NCI-H345 treated with DMSO at 0.1 percent for 48 hours (cell line): ENCODE measurements around the gene CDK17.
"Not testable (repeated sequence)": the region's sequence is repeated elsewhere in the genome, so short reads cannot be mapped to it uniquely, and the experiment has no call there.

Experiments
- DNase-seq: peaks from one replicate; lab custom pipeline; 2025; ENCODE audit not compliant: unreplicated experiment; lab: John Stamatoyannopoulos, UW

Gene CDK17

DNA sequence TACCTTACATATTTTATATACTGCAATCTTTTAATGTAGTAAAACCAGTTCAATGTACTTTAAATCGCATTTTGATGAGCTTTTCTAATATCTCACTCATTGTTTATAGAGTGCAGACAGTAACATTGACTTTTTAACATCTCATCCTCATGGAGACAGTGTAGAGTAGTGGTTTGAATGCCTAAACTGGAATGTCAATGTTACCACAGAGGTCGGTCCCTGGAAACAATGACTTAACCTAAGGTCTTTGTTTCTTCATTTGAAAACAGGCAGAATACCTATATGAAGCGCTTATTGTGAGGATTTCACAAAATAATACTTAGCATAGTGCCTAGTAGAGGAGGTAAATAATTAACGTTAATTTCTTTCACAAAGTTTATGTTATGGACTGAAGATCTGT lies 5.0 kb downstream of the CDK17 start:
- DNase-seq, result no peak

DNA sequence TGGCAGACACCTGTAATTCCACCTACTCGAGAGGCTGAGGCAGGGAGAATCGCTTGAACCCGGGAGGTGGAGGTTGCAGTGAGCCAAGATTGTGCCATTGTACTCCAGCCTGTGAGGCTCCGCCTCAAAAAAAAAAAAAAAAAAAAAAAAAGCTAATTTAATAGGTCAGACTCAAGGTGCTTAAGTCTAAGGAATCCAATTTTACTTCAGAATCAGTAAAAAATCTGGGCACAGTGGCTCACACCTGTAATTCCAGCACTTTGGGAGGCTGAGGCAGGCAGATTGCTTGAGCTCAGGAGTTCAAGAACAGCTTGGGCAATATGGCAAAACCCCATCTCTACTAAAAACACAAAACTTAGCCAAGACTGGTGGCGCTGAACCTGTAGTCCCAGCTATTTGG lies 7.0 kb downstream of the CDK17 start:
- DNase-seq, result not testable (repeated sequence)

DNA sequence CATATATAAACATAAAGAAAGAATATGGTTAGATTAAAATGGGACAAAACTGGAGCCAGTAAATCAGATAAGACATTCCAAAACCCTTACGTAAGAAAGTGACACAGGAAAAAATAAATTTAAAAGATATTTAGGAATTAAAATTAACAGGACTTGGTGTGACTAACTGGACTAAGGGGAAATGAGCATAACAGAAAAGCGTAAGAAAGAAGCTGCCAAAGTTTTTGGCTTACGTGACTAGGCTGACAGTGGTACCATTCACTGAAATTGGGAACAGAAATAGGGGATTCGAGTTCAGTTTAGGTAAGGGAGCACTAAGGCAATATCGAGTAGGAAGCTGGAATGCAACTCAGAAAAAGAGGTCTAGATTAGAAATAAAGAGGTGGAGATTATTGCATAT lies 7.8 kb downstream of the CDK17 start:
- no peak for DNase-seq

GRCh38 chr12:96387981-96388380 lies 12.3 kb downstream of the CDK17 start:
- no peak for DNase-seq

- DNase-seq, result no peak
Measured at GRCh38 chr12:96386794-96387193, 13.4 kb downstream of the CDK17 start.

- DNase-seq, result no peak
Measured at GRCh38 chr12:96383991-96384390, 16.2 kb downstream of the CDK17 start.

DNA sequence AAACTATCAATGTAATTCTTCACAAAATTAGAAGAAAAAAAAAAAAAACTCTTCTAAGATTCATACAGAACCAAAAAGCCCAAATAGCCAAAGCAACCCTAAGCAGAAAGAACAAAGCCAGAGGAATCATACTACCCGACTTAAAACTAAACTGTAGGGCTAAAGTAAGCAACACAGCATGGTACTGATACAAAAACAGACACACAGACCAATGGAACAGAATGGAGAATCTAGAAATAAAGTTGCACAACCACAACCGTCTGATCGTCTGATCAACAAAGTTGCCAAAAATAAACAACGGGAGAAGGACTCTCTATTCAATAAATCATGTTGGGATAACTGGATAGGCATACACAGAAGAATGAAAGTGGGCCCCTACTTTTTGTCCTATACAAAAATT lies 16.9 kb downstream of the CDK17 start:
- DNase-seq, result no peak

- DNase-seq, result not testable (repeated sequence)
Measured at GRCh38 chr12:96379743-96380142, 20.5 kb downstream of the CDK17 start.

- no peak for DNase-seq
Measured at GRCh38 chr12:96378319-96378718, 21.9 kb downstream of the CDK17 start.

DNA sequence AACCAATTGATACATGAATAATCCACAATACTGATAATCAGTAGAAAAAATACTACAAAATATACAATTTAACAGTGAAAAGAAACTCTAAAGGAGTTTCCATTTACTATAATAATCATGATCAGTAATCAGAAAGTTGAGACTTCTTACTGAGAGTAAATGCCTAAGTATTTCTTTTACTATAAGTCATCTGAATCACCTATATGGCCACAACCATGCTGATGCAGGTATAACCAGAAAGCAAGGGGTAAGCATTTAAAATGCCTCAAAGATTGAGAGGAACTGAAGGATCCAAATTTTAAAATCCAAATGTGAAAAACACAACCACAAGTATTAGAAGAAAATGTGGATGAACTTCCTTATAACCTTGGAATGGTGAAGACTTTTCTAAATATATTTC lies 23.4 kb downstream of the CDK17 start:
- DNase-seq, result no peak

GRCh38 chr12:96375841-96376604 lies 24.2 kb downstream of the CDK17 start:
- no peak for DNase-seq

DNA sequence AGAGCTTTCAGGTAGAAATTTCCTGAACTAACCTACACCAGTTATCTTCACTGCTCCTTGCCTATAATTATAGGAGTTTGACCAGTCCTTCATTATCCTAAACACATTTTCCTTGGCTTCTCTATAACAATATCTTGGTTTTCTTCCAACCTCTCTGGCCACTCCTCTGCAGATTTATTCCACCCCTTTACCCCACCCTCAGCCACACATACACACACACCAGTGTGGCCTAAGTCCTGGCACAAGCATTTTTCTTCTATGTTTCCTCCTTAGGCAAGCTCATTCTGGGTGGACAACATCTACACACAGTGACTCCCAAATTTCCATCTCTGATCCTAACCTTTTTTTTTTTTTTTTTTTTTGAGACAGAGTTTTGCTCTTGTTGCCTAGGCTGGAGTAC lies 25.1 kb downstream of the CDK17 start:
- no peak for DNase-seq

GRCh38 chr12:96371790-96372699 lies 28.2 kb downstream of the CDK17 start:
- DNase-seq, result no peak

DNA sequence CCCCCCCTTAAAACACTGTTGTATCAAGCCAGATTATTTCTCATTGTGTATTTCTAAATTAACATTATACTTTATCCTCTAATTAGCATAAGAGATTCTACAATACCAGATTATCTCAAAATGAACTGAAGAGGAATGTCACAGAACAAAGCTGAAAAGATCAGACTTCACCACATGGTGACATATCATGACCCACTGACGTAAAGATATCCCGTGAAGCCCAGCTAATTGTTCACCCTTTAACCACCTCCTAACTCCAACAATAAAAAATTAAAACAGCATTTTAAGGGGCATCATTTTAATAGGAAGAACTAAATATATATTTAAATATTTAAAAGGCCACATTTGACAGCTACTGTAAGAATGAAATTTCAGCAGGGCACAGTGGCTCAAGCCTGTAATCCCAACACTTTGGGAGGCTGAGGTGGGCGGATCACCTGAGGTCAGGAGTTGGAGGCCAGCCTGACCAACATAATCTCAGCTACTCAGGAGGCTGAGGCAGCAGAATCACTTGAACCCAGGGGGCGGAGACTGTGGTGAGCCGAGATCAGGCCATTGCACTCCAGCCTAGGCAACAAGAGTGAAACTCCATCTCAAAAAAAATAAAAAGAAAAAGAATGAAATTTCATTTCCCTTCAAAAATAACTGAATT lies 29.0 kb downstream of the CDK17 start:
- DNase-seq, result no peak

DNA sequence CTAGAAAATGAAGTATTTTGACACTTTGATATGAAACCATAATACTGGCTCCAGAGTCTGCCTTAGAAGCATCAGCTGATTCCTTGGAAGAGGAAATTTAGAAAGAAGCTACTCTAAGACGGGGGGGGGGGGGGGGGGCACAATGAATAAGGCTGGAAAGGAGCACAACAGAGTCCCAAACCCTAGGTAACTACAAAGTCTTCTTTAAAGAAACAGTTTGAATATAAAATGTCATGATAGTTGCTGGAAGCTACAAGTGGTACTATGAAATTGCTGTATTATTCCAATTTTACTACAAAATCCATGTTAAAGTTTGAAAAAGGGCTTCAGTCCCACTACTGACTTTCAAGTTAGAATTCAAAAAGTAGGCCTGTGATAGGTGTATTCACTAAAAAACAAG lies 31.6 kb downstream of the CDK17 start:
- DNase-seq, result no peak

DNA sequence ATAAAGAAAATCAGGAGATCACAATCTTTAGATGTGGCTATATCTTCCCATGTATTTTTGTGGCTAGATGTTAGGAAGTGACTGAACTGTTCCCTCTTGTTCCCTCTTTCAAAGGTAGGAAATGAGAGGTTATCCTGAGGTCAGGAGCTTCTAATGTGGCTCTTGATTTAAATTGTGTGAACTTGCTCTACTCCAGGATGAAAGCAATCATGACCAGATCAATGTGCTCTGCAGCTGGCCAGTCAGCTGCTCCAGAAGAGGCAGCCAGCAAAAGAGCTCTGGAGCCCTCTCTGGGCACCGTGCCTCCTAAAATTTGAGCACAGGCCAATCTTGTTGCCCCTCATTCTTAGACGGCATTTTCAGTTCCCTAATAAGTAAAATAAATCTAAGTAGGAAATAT lies 32.0 kb downstream of the CDK17 start:
- no peak for DNase-seq

DNA sequence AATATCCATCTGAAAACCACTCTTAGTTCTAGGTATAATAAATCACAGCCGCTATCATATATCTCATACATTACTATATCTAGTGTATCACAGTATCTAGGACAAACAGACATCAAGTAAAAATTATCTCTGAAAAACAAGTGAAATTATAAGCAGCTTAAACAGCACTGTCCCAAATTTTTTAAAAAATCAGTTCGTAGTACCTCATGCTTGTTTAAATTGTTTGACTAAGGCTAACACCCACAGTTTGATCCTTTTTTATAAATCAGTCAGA lies 33.9 kb downstream of the CDK17 start:
- no peak for DNase-seq

DNA sequence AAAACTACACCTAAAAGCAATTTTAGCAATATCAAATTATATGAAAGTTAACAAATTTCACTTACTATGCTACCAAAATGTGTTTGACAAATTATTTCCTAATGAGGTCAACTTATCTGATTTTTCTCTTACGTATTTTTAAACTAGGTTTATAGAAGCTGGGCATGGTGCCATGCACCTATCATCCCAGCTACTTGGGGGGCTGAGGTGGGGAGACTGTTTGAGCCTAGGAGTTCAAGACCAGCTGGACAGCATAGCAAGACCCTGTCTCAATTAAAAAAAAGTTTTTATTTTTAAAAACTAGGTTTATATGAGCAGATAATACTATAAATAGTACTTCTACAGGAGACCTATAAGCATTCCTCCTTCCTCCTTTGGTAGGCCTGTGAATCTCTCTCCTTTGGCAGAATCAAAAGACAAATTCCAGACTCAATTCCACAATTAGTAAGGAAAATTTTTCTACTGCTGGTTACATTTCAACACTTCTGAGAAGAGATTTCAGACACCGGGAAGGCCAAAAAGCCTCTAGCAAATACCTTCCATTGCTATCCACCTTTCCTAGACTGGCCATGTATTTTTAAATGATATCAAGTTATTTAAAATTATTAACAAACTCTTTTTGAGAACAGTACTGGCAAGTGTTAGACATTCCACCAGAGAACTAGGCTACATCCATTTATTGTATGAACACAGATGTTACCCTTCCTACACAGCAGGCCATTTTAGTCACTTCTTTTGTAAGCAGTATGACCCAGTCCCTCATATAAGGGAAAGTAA lies 34.4 kb downstream of the CDK17 start:
- DNase-seq, result no peak

DNA sequence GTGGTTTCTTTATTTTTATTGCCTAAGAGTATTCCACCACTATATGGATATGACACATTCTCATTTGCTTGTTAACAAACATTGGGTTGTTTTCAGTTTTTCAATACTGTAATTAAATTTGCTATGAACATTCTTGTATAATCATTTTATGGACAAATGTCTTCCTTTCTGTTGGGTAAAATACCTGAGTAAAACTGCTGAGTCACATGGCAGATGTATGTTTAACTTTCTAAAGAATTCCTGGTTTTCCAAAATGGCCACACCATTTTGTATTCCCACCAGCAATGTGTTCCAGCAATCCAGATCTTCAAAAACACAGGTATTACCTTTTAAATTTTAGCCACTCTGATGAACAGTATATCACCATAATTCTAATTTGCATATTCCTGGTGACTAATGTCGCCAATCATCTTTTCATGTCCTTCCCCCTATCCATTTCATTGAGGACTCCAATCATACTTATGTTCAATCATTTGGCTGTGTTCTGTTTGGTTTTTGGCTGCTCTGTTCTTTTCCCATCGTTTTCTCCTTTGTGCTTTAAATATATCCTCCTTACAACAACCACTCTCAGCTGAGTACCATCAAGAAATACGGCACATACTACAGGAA lies 36.0 kb downstream of the CDK17 start:
- no peak for DNase-seq

GRCh38 chr12:96361074-96361473 lies 39.2 kb downstream of the CDK17 start:
- DNase-seq, result no peak

DNA sequence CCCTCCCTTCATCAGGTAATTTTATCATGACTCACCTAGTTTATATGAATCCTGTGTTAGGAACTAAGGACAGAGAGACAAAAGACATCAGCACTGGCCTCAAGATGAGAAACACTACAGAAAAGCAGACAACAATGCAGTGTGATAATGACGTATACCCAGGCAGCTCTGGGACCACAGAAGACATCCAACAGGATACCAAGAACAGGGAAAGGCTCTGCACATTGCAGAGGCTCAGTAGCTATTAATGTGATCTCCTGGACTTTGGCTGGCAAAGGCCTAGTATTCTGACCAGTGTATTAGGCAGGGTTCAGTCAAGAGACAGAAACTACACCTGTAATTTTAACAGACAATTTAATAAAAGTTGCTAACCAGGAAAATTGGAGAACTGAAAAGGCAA lies 39.7 kb downstream of the CDK17 start:
- DNase-seq, result no peak
